ENCODE results near the gene OTC.

The OTC gene

GRCh38 chrX:38462257-38462656, 109.9 kb downstream of the OTC start:
- H3K36me3 ChIP-seq (replicated peaks; ENCODE audit: low read depth, low read length), result no peaks in the 10 kb centered on the region
- no peak overlapping the region for H3K4me2 ChIP-seq (ENCODE audit: low read length)
- H4K20me1 ChIP-seq (ENCODE audit: insufficient read depth, low read length), result no peaks in the 10 kb centered on the region
- H2AFZ ChIP-seq (ENCODE audit: low read depth, low read length), result no peak overlapping the region
- H3K4me3 ChIP-seq (ENCODE audit: low read length), result no peak overlapping the region
- no peaks in the 10 kb centered on the region for H3K27me3 ChIP-seq (ENCODE audit: low read depth, low read length)
- H3K4me1 ChIP-seq (ENCODE audit: low read length), result no peaks in the 10 kb centered on the region
- TF ChIP-seq EZH2phosphoT487 (IDR thresholded peaks at IDR 0.05; ENCODE audit: low read depth), result no peak
- no peak for TF ChIP-seq CTCF (IDR thresholded peaks at IDR 0.05; ENCODE audit: low read depth, low read length)
- no peak overlapping the region for H3K27ac ChIP-seq (ENCODE audit: low read length)
- no peaks in the 10 kb centered on the region for H3K9me3 ChIP-seq (ENCODE audit: insufficient read depth, low read length)
- no peaks in the 10 kb centered on the region for H3K79me2 ChIP-seq (ENCODE audit: low read length)
- H3K9ac ChIP-seq (ENCODE audit: low read length), result no peak overlapping the region

DNA sequence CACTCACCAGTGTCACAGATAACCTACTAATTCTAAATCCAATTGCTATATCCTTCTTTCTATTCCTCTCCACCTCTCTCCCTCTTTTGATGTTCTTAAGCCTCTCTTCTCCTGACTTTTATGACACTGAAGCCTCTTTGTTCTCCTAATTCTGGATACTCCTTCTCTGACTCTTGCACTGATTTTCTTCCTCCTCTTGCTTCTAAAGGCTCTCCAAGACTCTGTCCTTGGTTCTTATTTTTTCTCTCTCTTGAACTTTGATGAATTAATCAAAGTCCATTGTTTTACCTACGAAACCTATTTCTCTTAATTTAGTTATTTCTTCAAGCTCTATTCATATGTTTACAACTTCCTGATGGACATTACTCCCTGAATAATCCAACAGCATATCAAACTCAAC, 113.3 kb downstream of the OTC start:
- Histone ChIP-seq H3K9me3 (ENCODE audit: insufficient read depth, low read length) (no peaks in the 10 kb centered on the region), H3K27me3 (ENCODE audit: low read depth, low read length) (no peaks in the 10 kb centered on the region), H3K36me3 (replicated peaks; ENCODE audit: low read depth, low read length) (no peaks in the 10 kb centered on the region), H4K20me1 (ENCODE audit: insufficient read depth, low read length) (no peaks in the 10 kb centered on the region), H3K4me1 (ENCODE audit: low read length) (no peaks in the 10 kb centered on the region), H2AFZ (ENCODE audit: low read depth, low read length) (no peak overlapping the region), H3K79me2 (ENCODE audit: low read length) (no peaks in the 10 kb centered on the region), H3K4me3 (ENCODE audit: low read length) (no peak overlapping the region), H3K4me2 (ENCODE audit: low read length) (no peak overlapping the region), H3K27ac (ENCODE audit: low read length) (no peak overlapping the region), H3K9ac (ENCODE audit: low read length) (no peak overlapping the region)
- TF ChIP-seq EZH2phosphoT487 (IDR thresholded peaks at IDR 0.05; ENCODE audit: low read depth) (no peak), CTCF (IDR thresholded peaks at IDR 0.05; ENCODE audit: low read depth, low read length) (no peak)

GRCh38 chrX:38468563-38469157, 116.3 kb downstream of the OTC start:
- no peak overlapping the region for H3K9ac ChIP-seq (ENCODE audit: low read length)
- TF ChIP-seq EZH2phosphoT487 (IDR thresholded peaks at IDR 0.05; ENCODE audit: low read depth), result no peak
- no peak for TF ChIP-seq CTCF (IDR thresholded peaks at IDR 0.05; ENCODE audit: low read depth, low read length)
- H3K27ac ChIP-seq (ENCODE audit: low read length), result no peak overlapping the region
- no peaks in the 10 kb centered on the region for H3K27me3 ChIP-seq (ENCODE audit: low read depth, low read length)
- no peaks in the 10 kb centered on the region for H3K79me2 ChIP-seq (ENCODE audit: low read length)
- no peaks in the 10 kb centered on the region for H4K20me1 ChIP-seq (ENCODE audit: insufficient read depth, low read length)
- no peak overlapping the region for H3K4me3 ChIP-seq (ENCODE audit: low read length)
- no peaks in the 10 kb centered on the region for H3K9me3 ChIP-seq (ENCODE audit: insufficient read depth, low read length)
- H3K36me3 ChIP-seq (replicated peaks; ENCODE audit: low read depth, low read length), result no peaks in the 10 kb centered on the region
- no peak overlapping the region for H2AFZ ChIP-seq (ENCODE audit: low read depth, low read length)
- H3K4me2 ChIP-seq (ENCODE audit: low read length), result no peak overlapping the region
- no peaks in the 10 kb centered on the region for H3K4me1 ChIP-seq (ENCODE audit: low read length)
